ENCODE data around the gene KIAA0753.
"Not testable (repeated sequence)": the region's sequence is repeated elsewhere in the genome, so short reads cannot be mapped to it uniquely, and the experiment has no call there.

KIAA0753 gene

DNA sequence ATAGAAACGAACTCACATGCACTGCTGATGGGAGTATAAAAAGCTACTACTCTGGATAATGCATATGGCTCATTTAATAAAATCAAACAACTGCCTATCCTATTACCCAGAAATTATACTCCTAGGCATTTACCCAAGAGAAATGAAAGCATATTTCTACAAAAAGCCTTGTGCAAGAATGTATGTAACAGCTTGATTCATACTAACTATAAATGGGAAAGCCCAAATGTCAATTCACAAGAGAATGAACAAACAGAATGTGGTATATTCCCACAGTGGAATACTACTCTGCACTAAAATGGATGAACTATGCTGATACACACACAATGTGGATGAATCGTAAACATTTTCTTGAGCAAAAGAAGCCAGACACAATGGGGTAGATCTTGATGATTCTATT is 38.4 kb downstream of the KIAA0753 start:
- H3K4me3 ChIP-seq (ENCODE audit: control insufficient read depth, low read depth, low read length), result no peak overlapping the region
- TF ChIP-seq, protein P1, sequence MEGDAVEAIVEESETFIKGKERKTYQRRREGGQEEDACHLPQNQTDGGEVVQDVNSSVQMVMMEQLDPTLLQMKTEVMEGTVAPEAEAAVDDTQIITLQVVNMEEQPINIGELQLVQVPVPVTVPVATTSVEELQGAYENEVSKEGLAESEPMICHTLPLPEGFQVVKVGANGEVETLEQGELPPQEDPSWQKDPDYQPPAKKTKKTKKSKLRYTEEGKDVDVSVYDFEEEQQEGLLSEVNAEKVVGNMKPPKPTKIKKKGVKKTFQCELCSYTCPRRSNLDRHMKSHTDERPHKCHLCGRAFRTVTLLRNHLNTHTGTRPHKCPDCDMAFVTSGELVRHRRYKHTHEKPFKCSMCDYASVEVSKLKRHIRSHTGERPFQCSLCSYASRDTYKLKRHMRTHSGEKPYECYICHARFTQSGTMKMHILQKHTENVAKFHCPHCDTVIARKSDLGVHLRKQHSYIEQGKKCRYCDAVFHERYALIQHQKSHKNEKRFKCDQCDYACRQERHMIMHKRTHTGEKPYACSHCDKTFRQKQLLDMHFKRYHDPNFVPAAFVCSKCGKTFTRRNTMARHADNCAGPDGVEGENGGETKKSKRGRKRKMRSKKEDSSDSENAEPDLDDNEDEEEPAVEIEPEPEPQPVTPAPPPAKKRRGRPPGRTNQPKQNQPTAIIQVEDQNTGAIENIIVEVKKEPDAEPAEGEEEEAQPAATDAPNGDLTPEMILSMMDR (conservative IDR thresholded peaks at IDR 0.05; ENCODE audit: control insufficient read depth, insufficient read depth, low read depth, low read length), result no peak
- no peak for DNase-seq (ENCODE audit: low read depth)

GRCh38 chr17:6599364-6599763 is 41.1 kb downstream of the KIAA0753 start:
- TF ChIP-seq, protein P1 (conservative IDR thresholded peaks at IDR 0.05; ENCODE audit: control insufficient read depth, insufficient read depth, low read depth, low read length), result no peak
- DNase-seq (ENCODE audit: low read depth), result no peak

DNA sequence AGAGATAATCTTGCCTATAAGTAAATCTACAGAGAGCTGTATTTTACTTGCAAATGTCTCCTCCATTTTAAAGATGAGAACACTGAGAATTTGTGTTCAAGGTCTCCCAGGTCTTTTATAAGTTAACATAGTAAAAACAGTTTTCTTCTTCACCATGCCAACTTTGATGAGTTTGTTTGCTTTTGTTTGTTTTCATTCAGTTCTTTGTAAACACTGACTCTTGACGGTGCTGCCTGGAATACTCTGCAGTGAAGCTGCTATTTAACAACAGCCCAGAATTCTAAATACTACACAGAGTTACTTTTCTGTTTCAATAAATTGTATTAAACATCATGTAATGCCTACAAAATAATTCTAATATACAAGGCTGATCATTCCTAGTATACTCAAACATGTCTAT is 42.8 kb downstream of the KIAA0753 start:
- TF ChIP-seq, protein P1 (conservative IDR thresholded peaks at IDR 0.05; ENCODE audit: control insufficient read depth, insufficient read depth, low read depth, low read length), result no peak
- H3K4me3 ChIP-seq (ENCODE audit: control insufficient read depth, low read depth, low read length), result no peak overlapping the region
- DNase-seq (ENCODE audit: low read depth), result no peak

More at GRCh38 chr17:6599364-6599763, 41.1 kb downstream of the KIAA0753 start:
- H3K4me3 ChIP-seq (ENCODE audit: control insufficient read depth, low read depth, low read length), result no peak overlapping the region

- TF ChIP-seq, protein P1 (conservative IDR thresholded peaks at IDR 0.05; ENCODE audit: control insufficient read depth, insufficient read depth, low read depth, low read length), result no peak
- H3K4me3 ChIP-seq (ENCODE audit: control insufficient read depth, low read depth, low read length), result no peak overlapping the region
- no peak for DNase-seq (ENCODE audit: low read depth)
Measured at GRCh38 chr17:6596941-6597340, 43.6 kb downstream of the KIAA0753 start.

DNA sequence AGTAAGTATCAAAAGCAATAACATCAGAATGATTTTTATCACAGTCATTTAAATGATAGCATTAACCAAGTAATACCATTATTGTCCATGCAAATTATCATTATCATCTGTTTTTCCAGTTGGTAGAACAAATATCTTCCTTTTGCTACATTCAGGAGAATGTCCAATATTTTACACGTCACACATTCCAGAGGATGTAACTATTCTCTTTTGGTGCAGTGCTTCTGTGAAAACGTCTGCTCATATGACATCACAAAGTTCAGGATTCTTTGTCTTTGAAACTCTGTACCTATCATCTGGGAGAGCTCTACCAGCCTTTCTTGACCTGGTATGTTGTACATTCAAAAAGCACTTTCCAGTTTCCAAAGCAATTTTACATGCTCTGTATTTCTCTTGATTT is 44.0 kb downstream of the KIAA0753 start:
- TF ChIP-seq, protein P1 (conservative IDR thresholded peaks at IDR 0.05; ENCODE audit: control insufficient read depth, insufficient read depth, low read depth, low read length), result no peak
- no peak for DNase-seq (ENCODE audit: low read depth)
- H3K4me3 ChIP-seq (ENCODE audit: control insufficient read depth, low read depth, low read length), result no peak overlapping the region

GRCh38 chr17:6596081-6596480 is 44.4 kb downstream of the KIAA0753 start:
- peak; percentile 12 for DNase-seq (ENCODE audit: low read depth)
- H3K4me3 ChIP-seq (ENCODE audit: control insufficient read depth, low read depth, low read length), result no peak overlapping the region
- TF ChIP-seq, protein P1 (conservative IDR thresholded peaks at IDR 0.05; ENCODE audit: control insufficient read depth, insufficient read depth, low read depth, low read length), result no peak

GRCh38 chr17:6593371-6593770 is 47.1 kb downstream of the KIAA0753 start:
- not testable (repeated sequence) for H3K4me3 ChIP-seq (ENCODE audit: control insufficient read depth, low read depth, low read length); DNase-seq (ENCODE audit: low read depth)
